GM19467 (cell line): Measurements from ENCODE around the gene SLAMF7.

ENCODE experiments used
- ATAC-seq: cut with Tn5 transposase; IDR thresholded peaks from one replicate; pipeline ENCODE4 v1.9.1; 2021; ENCODE audit warnings: mild to moderate bottlenecking, moderate library complexity; ENCODE audit not compliant: unreplicated experiment

Gene SLAMF7

GRCh38 chr1:160744852-160745520 lies 5.9 kb downstream of the SLAMF7 start:
- no peak for ATAC-seq

GRCh38 chr1:160745551-160745950 lies 6.5 kb downstream of the SLAMF7 start:
- no peak for ATAC-seq

GRCh38 chr1:160746836-160747500 lies 7.9 kb downstream of the SLAMF7 start:
- ATAC-seq: no peak

- ATAC-seq: no peak
Measured at GRCh38 chr1:160747717-160748116, 8.7 kb downstream of the SLAMF7 start.

- no peak for ATAC-seq
Measured at GRCh38 chr1:160748181-160748877, 9.3 kb downstream of the SLAMF7 start.

GRCh38 chr1:160748878-160749269 lies 9.8 kb downstream of the SLAMF7 start:
- no peak for ATAC-seq

- no peak for ATAC-seq
Measured at GRCh38 chr1:160750608-160751007, 11.6 kb downstream of the SLAMF7 start.

- no peak for ATAC-seq
Measured at GRCh38 chr1:160752406-160752805, 13.4 kb downstream of the SLAMF7 start.

- no peak for ATAC-seq
Measured at GRCh38 chr1:160752924-160753323, 13.9 kb downstream of the SLAMF7 start.

GRCh38 chr1:160753594-160753993 lies 14.5 kb downstream of the SLAMF7 start:
- no peak for ATAC-seq

GRCh38 chr1:160755461-160755860 lies 16.4 kb downstream of the SLAMF7 start:
- no peak for ATAC-seq

- peak; percentile 56 for ATAC-seq
Measured at GRCh38 chr1:160755911-160756848, 17.1 kb downstream of the SLAMF7 start.

GRCh38 chr1:160756849-160757201 lies 17.8 kb downstream of the SLAMF7 start:
- ATAC-seq: peak; percentile 18

- no peak for ATAC-seq
Measured at GRCh38 chr1:160758521-160758920, 19.5 kb downstream of the SLAMF7 start.

GRCh38 chr1:160759740-160760139 lies 20.7 kb downstream of the SLAMF7 start:
- ATAC-seq: no peak

- ATAC-seq: no peak
Measured at GRCh38 chr1:160761046-160761445, 22.0 kb downstream of the SLAMF7 start.

- ATAC-seq: no peak
Measured at GRCh38 chr1:160761886-160762285, 22.8 kb downstream of the SLAMF7 start.

GRCh38 chr1:160763993-160764392 lies 24.9 kb downstream of the SLAMF7 start:
- ATAC-seq: no peak

- ATAC-seq: no peak
Measured at GRCh38 chr1:160767395-160768294, 28.6 kb downstream of the SLAMF7 start.

GRCh38 chr1:160768295-160768657 lies 29.2 kb downstream of the SLAMF7 start:
- ATAC-seq: peak; percentile 70
